GM10266 (cell line): ENCODE data around the gene BMP2K.
"Not testable (repeated sequence)": the region's sequence is repeated elsewhere in the genome, so short reads cannot be mapped to it uniquely, and the experiment has no call there.

Source experiments
- DNase-seq: peaks from one replicate; pipeline ENCODE4 v3.0.0; 2012; ENCODE audit errors: extremely low spot score
- TF ChIP-seq, protein P1 (sequence below): IDR thresholded peaks from 2 replicates; pipeline ENCODE4 v1.5.1; 2012; ENCODE audit warnings: mild to moderate bottlenecking, low read depth; ENCODE audit not compliant: control insufficient read depth, insufficient read depth; ENCODE audit errors: missing control alignments

The BMP2K gene

DNA sequence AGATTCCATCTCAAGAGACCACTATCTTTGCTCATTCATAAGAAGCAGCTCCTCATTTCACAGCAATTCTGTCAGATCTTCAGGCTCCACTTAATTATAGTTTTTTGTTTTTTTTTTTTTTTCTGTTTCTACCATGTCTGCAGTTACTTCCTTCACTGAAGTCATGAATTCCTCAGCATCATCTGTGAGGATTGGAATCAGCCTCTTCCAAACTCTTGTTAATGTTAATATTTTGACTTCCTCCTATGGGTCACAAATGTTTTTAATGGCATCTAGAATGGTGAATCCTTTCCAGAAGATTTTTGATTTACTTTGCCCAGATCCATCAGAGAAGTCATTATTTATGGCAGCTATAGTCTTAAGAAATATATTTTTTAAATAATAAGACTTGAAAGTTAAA lies 53.1 kb downstream of the BMP2K start:
- DNase-seq = no peak
- TF ChIP-seq, protein P1, sequence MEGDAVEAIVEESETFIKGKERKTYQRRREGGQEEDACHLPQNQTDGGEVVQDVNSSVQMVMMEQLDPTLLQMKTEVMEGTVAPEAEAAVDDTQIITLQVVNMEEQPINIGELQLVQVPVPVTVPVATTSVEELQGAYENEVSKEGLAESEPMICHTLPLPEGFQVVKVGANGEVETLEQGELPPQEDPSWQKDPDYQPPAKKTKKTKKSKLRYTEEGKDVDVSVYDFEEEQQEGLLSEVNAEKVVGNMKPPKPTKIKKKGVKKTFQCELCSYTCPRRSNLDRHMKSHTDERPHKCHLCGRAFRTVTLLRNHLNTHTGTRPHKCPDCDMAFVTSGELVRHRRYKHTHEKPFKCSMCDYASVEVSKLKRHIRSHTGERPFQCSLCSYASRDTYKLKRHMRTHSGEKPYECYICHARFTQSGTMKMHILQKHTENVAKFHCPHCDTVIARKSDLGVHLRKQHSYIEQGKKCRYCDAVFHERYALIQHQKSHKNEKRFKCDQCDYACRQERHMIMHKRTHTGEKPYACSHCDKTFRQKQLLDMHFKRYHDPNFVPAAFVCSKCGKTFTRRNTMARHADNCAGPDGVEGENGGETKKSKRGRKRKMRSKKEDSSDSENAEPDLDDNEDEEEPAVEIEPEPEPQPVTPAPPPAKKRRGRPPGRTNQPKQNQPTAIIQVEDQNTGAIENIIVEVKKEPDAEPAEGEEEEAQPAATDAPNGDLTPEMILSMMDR = no peak

DNA sequence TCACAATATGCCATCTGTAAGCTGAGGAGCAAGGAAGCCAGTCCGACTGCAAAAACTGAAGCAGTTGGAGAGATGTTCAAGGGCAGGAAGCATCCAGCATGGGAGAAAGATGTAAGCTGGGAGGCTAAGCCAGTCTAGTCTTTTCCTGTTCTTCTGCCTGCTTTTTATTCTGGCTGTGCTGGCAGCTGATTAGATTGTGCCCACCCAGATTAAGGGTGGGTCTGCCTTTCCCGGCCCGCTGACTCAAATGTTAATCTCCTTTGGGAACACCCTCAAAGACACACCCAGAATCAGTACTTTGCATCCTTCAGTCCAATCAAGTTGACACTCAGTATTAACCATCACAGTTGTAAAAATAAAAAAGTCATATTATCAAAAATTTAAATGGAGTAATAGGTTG lies 63.5 kb downstream of the BMP2K start:
- DNase-seq = not testable (repeated sequence)

DNA sequence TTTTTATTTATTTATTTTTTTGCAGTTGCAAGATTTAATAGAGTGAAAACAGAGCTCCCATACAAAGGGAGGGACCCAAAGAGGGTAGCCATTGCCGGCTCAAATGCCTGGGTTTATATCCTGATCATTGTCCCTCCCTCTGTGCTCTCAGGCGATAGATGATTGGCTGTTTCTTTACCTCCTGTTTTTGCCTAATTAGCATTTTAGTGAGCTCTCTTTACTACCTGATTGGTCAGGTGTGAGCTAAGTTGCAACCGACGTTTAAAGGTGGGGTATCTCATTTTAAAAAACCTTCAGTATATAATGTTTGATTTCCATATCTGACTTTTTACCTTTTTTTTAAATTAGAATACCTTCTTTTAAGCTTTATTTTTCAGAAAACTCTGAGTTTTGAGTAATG lies 64.1 kb downstream of the BMP2K start:
- DNase-seq = not testable (repeated sequence)

DNA sequence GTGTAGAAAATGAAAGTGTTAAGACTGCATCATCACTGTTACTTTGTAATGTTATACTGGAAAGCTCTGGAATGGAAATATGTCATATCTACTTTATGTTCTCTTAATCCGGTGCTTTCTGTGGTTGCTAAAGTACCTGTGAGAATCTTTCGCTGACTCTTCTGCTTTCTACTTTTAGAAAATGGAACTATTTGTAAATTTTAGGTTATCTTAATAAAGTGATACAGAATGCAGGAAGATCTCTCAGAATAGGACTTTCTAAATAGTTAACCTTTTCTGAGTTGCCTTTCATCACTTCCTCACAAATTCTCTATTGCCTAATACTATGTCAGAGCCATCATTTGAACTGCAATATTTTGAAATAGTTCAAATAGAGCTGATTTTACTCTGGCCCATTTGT lies 69.3 kb downstream of the BMP2K start:
- DNase-seq = peak; percentile 10
- TF ChIP-seq, protein P1 = no peak

DNA sequence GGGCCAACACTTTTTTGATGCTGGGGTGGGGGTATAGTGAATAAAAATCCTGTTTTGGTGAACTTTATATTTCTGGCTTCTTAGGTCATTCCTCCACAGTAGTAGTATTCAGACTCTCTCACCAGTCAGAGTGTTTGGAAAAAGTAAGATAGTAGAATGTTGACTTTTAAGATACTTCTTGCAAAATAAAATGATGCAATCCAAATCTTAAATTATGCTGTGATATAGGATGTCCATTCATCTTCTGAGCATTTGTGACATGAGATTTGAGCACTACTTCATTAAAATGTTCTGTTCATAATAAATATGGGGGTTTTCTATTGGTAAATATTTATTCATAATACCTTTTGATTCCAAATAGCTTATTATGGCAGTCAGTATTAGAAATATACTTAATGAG lies 70.1 kb downstream of the BMP2K start:
- no peak for DNase-seq
- TF ChIP-seq, protein P1 = no peak

DNA sequence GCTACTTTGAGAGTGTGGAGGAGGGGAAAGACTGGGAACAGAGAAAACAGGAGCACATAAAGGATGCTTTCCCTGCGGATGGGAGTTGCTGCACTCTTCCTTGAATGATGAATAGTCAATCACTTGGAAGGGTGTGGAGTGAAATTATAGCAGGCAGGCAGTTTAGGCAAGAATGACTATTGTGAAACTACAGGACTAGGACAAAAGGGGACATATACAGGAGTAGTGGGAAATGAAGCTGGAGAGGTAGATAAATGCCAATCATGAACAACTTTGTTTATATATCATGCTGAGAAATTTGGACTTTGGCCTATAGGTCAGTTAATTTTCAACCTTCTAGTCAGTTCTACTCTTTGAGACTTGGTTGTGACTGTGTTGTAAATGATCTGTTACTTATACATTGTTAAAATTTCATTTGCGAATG lies 86.2 kb downstream of the BMP2K start:
- no peak for DNase-seq
- TF ChIP-seq, protein P1 = no peak

DNA sequence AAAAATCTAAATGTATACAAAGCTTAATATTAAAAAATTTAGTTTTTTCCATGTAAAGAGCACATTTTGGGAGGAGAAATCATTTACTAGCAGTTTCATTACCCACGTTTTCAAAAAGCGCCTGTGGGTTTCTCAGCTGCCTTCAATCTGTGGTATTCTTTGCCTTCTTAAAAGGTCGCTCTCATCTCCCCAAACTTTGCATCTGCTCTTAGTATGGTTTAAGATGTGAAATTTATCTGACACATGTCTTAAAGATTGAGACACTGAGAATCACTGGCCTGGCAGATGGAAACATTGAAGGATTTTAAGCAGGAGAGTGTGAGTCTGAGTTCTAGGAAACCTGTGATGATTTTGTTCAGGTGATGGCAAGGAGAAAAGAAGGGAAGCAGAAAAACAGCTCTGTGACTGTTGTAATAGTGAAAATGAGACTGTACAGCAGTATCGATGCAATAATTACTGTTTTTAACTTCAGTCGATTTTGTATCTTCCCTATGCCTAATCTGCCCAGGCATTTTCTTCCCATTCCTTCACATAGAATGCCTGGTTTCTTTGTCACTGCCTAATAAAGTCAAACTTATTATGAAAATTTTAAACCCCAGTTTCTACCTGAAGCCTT lies 87.2 kb downstream of the BMP2K start:
- TF ChIP-seq, protein P1 = no peak
- DNase-seq = no peak

DNA sequence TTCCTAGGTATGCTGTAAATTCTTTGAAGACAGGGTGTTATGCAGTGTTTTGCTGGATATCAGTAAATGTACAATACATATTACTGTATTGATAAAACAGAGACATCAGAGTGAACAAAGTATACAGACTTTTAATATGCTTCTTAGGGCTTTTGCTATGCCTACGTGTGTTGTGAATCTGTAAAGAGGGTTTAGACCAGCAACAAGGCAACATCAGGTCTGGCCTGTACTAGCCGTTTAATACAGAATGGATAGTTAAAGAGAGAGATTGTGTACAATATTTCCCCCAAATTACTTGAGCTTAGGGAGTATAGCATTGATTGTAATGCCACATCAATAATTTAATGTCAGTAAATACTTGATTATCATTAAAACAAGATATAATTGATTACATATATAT lies 87.8 kb downstream of the BMP2K start:
- DNase-seq = no peak
- TF ChIP-seq, protein P1 = no peak
